Cardiac fibroblast (primary cell): ENCODE results near the gene SLC12A5.
"Not testable (repeated sequence)": the region's sequence is repeated elsewhere in the genome, so short reads cannot be mapped to it uniquely, and the experiment has no call there.

Experiments used
- DNase-seq, 2 donors: peaks; one replicate each; pipeline versions ENCODE4 v3.0.0 to v3.0.0-alpha.2; 2010; ENCODE audit warnings: low read depth in 2 of 2
- H3K4me3 ChIP-seq, 2 donors: replicated peaks in 1 of 2; 1 replicate in 1 of 2; 2 replicates in 1 of 2; pipeline ENCODE4 v1.5.1; 2011; ENCODE audit warnings: low read depth in 2 of 2, low read length in 2 of 2, mild to moderate bottlenecking in 2 of 2, moderate library complexity in 1 of 2
- TF ChIP-seq, protein P1 (sequence below): IDR thresholded peaks from one replicate; pipeline ENCODE4 v1.5.1; 2011; ENCODE audit warnings: low read depth, mild to moderate bottlenecking, low read length, inconsistent platforms

Gene SLC12A5

DNA sequence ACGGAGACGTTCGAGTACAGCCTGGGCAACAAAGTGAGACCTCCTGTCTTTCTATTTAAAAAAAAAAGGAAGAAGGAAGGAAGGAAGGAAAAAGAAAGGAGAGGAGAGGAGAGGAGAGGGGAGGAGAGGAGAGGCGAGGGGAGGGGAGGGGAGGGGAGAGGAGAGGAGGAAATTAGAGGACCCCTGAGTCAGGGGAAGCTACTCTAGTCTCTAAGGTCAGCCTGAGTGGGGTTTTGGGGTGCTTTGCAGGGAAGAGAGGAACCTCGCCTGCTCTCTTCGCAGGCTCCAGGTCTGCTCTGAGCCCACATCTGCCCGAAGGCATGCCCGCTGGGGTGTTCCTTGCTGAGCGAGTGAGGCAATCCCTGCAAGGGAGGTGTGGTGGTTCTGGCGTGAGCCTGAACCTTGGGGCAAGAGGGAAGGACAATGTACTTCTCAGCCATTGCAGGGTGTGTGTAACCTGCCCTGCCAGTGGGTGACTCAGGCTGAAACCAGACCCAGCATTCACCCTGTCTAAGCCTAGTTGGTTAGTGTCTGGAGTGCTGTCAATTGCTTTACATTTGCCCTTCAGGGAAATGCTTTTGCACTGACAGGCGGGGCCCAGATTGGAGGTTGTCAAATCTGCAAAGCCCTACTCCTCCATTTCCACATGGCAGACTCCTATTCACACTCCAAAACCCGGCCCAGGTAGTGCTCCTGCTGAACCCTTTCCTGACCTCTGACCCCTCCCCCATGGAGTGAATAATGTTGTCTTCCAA lies 35.6 kb upstream of the SLC12A5 start:
- peak in 1 of 2 donors; percentile 40 for DNase-seq
- TF ChIP-seq, protein P1, sequence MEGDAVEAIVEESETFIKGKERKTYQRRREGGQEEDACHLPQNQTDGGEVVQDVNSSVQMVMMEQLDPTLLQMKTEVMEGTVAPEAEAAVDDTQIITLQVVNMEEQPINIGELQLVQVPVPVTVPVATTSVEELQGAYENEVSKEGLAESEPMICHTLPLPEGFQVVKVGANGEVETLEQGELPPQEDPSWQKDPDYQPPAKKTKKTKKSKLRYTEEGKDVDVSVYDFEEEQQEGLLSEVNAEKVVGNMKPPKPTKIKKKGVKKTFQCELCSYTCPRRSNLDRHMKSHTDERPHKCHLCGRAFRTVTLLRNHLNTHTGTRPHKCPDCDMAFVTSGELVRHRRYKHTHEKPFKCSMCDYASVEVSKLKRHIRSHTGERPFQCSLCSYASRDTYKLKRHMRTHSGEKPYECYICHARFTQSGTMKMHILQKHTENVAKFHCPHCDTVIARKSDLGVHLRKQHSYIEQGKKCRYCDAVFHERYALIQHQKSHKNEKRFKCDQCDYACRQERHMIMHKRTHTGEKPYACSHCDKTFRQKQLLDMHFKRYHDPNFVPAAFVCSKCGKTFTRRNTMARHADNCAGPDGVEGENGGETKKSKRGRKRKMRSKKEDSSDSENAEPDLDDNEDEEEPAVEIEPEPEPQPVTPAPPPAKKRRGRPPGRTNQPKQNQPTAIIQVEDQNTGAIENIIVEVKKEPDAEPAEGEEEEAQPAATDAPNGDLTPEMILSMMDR: no peak
- no peak overlapping the region for H3K4me3 ChIP-seq

DNA sequence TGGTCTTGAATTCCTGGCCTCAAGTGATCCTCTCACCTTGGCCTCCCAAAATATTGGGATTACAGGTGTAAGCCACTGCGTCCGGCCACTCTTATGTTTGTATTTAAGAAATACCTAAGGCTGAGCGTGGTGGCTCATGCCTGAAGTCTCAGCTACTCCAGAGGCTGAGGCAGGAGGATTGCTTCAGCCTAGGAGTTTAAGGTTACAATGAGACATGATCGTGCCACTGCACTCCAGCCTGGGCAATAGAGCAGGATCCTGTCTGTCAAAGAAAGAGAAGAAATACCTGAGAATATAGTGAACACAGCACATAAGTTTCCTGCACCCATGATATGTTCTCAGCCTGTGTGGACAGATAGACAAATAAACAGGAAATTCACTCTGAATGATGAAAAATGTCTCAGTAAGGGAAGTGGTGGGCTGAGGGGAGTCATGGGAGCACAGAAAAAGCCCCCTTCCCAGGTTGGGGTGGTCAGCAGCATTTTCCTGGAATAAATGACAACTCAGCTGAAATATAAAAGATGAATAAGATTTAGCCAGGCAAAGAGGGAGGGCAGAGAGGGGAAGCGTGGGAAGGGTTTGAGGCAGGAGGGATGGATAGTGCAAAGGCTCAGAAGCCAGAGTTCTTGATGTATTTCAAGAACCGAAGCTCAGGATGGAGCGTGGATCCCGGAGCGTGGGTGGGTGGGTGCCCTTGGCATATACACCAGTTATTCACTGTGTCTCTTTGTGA lies 34.1 kb upstream of the SLC12A5 start:
- no peak for DNase-seq
- TF ChIP-seq, protein P1: no peak
- H3K4me3 ChIP-seq: no peak overlapping the region

DNA sequence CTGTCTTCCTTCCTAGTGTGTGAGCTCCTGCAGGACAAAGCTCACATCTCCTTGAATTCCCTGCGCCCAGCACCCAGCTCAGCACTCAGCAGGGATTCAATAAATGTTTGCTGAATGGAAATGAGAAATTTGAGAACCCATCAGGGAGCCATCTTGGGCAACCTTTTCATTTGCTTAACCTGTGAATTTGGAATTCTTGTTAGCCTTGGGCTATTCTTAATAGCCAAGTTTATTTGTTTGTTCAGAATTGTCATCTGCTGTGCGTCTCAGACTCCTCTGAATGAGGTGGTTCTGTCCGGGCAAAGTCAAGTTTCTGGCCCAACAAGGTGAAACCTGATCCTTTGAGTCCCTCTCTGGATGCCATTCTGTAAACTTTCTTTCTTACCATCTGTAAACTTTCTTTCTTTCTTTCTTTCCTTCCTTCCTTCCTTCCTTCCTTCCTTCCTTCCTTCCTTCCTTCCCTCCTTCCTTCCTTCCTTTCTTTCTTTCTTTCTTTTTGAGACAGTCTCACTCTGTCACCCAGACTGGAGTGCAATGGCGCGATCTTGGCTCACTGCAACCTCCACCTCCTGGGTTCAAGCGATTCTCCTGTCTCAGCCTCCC lies 33.4 kb upstream of the SLC12A5 start:
- not testable (repeated sequence) for DNase-seq, H3K4me3 ChIP-seq

DNA sequence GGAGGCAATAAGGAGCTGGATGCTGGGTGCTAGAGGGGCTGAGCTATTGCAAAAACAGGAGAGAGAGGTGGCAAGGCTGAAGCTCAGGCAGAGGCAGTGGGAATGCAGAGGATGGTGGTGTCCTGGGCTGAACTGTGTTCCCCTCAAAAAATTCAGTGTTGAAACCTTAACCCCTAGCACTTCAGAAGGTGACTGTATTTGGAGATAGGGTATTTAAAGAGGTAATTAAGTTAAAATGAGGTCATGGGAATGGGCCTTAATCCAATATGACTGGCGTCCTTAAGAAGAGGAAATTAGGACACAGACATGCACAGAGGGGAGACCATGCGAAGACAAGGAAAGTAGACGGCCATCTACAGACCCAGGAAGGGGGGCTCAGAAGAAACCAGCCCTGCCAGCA lies 31.8 kb upstream of the SLC12A5 start:
- no peak for DNase-seq
- TF ChIP-seq, protein P1: no peak
- no peak overlapping the region for H3K4me3 ChIP-seq

DNA sequence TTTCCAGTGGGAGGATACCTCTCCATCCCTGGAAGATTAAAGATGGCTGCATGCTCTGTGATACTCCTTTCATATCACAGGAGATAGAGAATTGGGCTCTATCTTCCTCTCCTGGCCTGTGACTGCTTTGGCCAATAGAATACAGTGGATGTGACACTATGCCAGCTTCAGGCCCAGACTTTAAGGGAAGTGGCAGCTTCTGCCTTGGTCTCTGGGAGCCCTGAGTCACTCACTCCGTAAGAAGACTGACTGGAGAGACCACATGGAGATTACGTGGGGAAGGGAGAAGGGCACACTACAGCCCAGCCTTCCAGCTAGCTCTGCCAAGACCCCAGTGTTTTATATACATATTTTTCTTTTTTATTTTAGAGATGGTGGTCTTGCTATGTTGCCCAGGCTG lies 30.7 kb upstream of the SLC12A5 start:
- TF ChIP-seq, protein P1: no peak
- no peak for DNase-seq
- no peak overlapping the region for H3K4me3 ChIP-seq

DNA sequence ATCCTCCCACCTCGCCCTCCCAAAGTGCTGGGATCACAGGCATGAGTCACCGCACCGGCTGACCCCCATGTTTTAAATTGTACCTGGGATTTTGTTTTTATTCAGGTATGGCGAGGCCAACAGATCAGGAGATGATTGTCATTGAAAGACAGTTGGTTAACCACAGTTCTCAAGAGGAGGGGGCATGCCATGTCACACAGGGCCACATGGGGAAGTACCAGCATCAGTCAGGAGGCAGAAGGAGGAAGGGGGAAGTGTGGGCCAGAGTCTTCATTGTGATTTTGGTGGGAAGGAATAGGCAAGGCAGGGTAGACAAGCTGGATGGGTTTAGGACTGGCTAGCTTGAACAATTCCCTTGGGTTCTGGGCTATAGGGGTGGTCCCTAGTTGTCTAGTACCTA lies 30.3 kb upstream of the SLC12A5 start:
- TF ChIP-seq, protein P1: no peak
- no peak for DNase-seq
- H3K4me3 ChIP-seq: no peak overlapping the region
